Measurements from ENCODE around the gene FOXC1.

The FOXC1 gene

GRCh38 chr6:1609648-1610496 is at the start of gene FOXC1:
Gene FOXC1, plus strand, starts transcription at chr6:1609915. Its CDS starts 531 bp downstream, at chr6:1610446.
- in situ Hi-C loops (cut with MboI; ENCODE audit: low sequenced_read_pairs) = no loop called here

GRCh38 chr6:1560281-1561058 is 49.2 kb upstream of the FOXC1 start:
- in situ Hi-C loops (cut with MboI; ENCODE audit: low sequenced_read_pairs) = no loop called here

GRCh38 chr6:1561355-1561754 is 48.4 kb upstream of the FOXC1 start:
- in situ Hi-C loops (cut with MboI; ENCODE audit: low sequenced_read_pairs) = no loop called here

- in situ Hi-C loops (cut with MboI; ENCODE audit: low sequenced_read_pairs) = no loop called here
These were observed 47.4 kb upstream of the FOXC1 start for GRCh38 chr6:1562171-1562955.

- in situ Hi-C loops (cut with MboI; ENCODE audit: low sequenced_read_pairs) = no loop called here
These were observed 40.3 kb upstream of the FOXC1 start for GRCh38 chr6:1569377-1569776.

- in situ Hi-C loops (cut with MboI; ENCODE audit: low sequenced_read_pairs) = no loop called here
These were observed 38.9 kb upstream of the FOXC1 start for GRCh38 chr6:1570848-1571247.

- in situ Hi-C loops (cut with MboI; ENCODE audit: low sequenced_read_pairs) = no loop called here
These were observed 36.8 kb upstream of the FOXC1 start for GRCh38 chr6:1572892-1573291.

GRCh38 chr6:1574083-1574761 is 35.5 kb upstream of the FOXC1 start:
- in situ Hi-C loops (cut with MboI; ENCODE audit: low sequenced_read_pairs) = no loop called here

- in situ Hi-C loops (cut with MboI; ENCODE audit: low sequenced_read_pairs) = loop anchor here (25.0 kb wide), 2 partner anchors 537 to 1112 kb away; no protein-coding TSS in a partner anchor
These were observed 34.9 kb upstream of the FOXC1 start for GRCh38 chr6:1574890-1575209.

GRCh38 chr6:1575210-1576041 is 34.3 kb upstream of the FOXC1 start:
- in situ Hi-C loops (cut with MboI; ENCODE audit: low sequenced_read_pairs) = loop anchor here (25.0 kb wide), 2 partner anchors 537 to 1112 kb away; no protein-coding TSS in a partner anchor

GRCh38 chr6:1576166-1576565 is 33.5 kb upstream of the FOXC1 start:
- in situ Hi-C loops (cut with MboI; ENCODE audit: low sequenced_read_pairs) = loop anchor here (25.0 kb wide), 2 partner anchors 536 to 1111 kb away; no protein-coding TSS in a partner anchor

- in situ Hi-C loops (cut with MboI; ENCODE audit: low sequenced_read_pairs) = loop anchor here (25.0 kb wide), 2 partner anchors 536 to 1111 kb away; no protein-coding TSS in a partner anchor
These were observed 33.0 kb upstream of the FOXC1 start for GRCh38 chr6:1576711-1577110.

GRCh38 chr6:1577146-1577680 is 32.5 kb upstream of the FOXC1 start:
- in situ Hi-C loops (cut with MboI; ENCODE audit: low sequenced_read_pairs) = loop anchor here (25.0 kb wide), 2 partner anchors 535 to 1110 kb away; no protein-coding TSS in a partner anchor

- in situ Hi-C loops (cut with MboI; ENCODE audit: low sequenced_read_pairs) = loop anchor here (25.0 kb wide), 2 partner anchors 534 to 1109 kb away; no protein-coding TSS in a partner anchor
These were observed 31.6 kb upstream of the FOXC1 start for GRCh38 chr6:1577896-1578745.

GRCh38 chr6:1579096-1579495 is 30.6 kb upstream of the FOXC1 start:
- in situ Hi-C loops (cut with MboI; ENCODE audit: low sequenced_read_pairs) = loop anchor here (25.0 kb wide), 2 partner anchors 533 to 1108 kb away; no protein-coding TSS in a partner anchor

- in situ Hi-C loops (cut with MboI; ENCODE audit: low sequenced_read_pairs) = loop anchor here (25.0 kb wide), 2 partner anchors 532 to 1107 kb away; no protein-coding TSS in a partner anchor
These were observed 29.6 kb upstream of the FOXC1 start for GRCh38 chr6:1580109-1580508.

GRCh38 chr6:1580585-1580984 is 29.1 kb upstream of the FOXC1 start:
- in situ Hi-C loops (cut with MboI; ENCODE audit: low sequenced_read_pairs) = loop anchor here (25.0 kb wide), 2 partner anchors 532 to 1107 kb away; no protein-coding TSS in a partner anchor

Data from HL-60/S4 (cell line).